GM12864 (cell line): ENCODE results near the gene CDC42BPA.

Experiments
- DNase-seq: peaks from one replicate; pipeline ENCODE4 v3.0.0-alpha.2; 2011; ENCODE audit warnings: low read depth
- H3K4me3 ChIP-seq: 2 replicates; pipeline ENCODE4 v1.5.1; 2011; ENCODE audit warnings: mild to moderate bottlenecking, low read depth, low read length, control low read depth
- CTCF ChIP-seq: IDR thresholded peaks from 2 replicates; pipeline ENCODE4 v1.5.1; 2011; ENCODE audit warnings: low read depth, mild to moderate bottlenecking, moderate library complexity, low read length, control low read depth, inconsistent platforms; ENCODE audit errors: missing control alignments

CDC42BPA gene

GRCh38 chr1:226975259-226976250 lies 342.7 kb downstream of the CDC42BPA start:
- DNase-seq, result no peak

DNA sequence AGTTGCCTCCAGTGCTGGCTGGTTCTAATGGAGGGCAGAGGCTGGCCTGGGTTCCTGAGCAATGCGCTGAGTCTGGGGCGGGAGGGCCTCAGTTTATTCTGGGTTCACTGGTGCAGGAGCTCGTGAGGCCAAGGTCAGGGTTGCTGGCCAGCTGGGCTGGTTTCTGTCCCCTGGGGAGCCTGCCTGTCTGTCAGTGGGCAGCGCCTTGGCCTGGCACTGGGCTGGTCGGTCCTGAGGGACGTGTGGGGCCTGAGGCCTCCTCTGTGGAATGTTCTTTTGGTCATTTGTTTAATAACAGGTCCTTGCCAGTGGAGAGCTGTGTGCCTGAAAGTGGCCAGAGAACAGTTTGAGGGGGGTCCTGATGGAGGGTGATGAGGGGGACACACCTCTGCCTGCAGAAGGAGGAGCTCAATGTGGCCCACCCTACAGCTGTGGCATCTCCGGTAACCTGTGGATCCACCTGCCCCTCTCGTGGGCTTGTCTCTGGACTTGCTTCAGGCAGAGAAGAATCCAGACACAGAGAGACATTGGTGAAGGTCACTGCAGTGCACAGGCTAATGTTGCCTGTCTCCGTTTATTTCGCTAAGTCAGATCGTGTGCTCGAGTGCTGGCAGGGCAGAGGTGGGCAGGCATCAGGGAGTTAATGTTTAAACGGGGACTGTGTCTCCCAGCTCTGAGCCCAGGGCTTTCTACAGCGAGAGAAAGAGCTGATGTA lies 343.6 kb downstream of the CDC42BPA start:
- no peak for TF ChIP-seq CTCF
- H3K4me3 ChIP-seq, result no peak overlapping the region
- DNase-seq, result no peak

More at GRCh38 chr1:226975259-226976250, 342.7 kb downstream of the CDC42BPA start:
- H3K4me3 ChIP-seq, result no peak overlapping the region
- TF ChIP-seq CTCF, result no peak

DNA sequence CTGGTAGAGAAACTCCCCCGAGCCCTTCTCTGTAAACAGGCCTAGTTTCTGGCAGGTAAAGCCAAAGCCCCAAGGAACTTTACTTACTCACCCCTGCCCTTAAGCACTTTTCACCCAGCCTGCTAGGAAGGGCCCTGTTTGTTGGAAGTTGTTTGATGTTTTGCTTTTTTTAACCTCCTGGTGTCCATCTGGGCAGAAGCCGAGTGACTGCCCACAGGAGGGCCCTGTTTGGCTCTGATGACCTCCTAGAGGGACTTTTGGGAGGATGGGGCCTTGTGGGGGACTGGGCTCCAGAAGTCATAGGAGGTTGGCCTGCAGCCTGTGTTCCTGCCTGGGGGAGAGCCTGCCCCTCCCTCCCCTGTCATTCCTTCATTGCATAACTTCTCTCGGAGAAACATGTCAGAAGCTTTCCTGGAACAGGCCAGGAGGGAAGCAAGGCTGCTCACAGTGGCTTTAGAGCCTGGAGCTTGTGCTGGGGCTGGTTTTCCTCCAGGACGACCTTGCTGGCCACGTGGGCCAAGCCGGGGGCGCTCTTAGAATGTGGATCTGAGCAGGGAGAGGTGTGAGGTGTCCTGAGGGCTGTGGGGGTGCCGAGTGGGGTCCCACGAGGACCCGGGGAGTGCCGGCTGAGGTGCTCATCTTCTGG lies 344.3 kb downstream of the CDC42BPA start:
- no peak for TF ChIP-seq CTCF
- DNase-seq, result no peak

DNA sequence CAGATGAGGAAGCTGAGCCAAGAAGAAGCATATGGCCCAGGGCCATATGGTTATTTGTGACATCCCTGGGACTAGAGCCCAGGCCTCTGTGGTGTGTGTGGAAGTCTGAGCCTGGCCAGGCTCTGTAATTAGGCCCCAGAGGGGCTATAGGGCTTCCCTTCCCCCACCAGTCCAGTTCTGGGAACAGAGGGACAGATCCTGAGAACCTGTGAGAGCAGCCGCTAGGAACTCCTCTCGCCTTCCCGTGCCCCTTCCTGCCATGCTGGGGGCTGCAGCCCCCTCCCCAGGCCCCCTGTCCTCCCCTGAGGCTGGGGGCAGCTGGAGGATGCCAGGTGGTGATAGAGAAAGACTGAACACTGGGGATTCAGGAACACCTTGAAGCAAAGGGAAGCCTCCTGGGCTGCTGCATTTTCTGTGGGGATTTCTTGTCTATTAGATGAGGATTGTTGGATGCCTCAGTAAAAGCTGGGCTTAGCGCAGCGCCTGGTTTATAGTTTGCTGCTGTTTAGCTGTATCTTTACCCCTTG lies 344.9 kb downstream of the CDC42BPA start:
- DNase-seq, result no peak
- no peak for TF ChIP-seq CTCF
- no peak overlapping the region for H3K4me3 ChIP-seq

More for the DNA sequence above, 344.3 kb downstream of the CDC42BPA start:
- no peak overlapping the region for H3K4me3 ChIP-seq

- no peak for TF ChIP-seq CTCF
- H3K4me3 ChIP-seq, result no peak overlapping the region
- no peak for DNase-seq
Observed at GRCh38 chr1:226972931-226973330, 345.4 kb downstream of the CDC42BPA start.

GRCh38 chr1:226971765-226972164 lies 346.5 kb downstream of the CDC42BPA start:
- DNase-seq, result no peak
- no peak for TF ChIP-seq CTCF
- H3K4me3 ChIP-seq, result no peak overlapping the region
